HG03342 (cell line): ENCODE data around the gene APPL1.

Experiments
- ATAC-seq: cut with Tn5 transposase; IDR thresholded peaks from one replicate; pipeline ENCODE4 v1.9.1; 2021; ENCODE audit warnings: mild to moderate bottlenecking, moderate library complexity; ENCODE audit not compliant: unreplicated experiment

The APPL1 gene, protein sequence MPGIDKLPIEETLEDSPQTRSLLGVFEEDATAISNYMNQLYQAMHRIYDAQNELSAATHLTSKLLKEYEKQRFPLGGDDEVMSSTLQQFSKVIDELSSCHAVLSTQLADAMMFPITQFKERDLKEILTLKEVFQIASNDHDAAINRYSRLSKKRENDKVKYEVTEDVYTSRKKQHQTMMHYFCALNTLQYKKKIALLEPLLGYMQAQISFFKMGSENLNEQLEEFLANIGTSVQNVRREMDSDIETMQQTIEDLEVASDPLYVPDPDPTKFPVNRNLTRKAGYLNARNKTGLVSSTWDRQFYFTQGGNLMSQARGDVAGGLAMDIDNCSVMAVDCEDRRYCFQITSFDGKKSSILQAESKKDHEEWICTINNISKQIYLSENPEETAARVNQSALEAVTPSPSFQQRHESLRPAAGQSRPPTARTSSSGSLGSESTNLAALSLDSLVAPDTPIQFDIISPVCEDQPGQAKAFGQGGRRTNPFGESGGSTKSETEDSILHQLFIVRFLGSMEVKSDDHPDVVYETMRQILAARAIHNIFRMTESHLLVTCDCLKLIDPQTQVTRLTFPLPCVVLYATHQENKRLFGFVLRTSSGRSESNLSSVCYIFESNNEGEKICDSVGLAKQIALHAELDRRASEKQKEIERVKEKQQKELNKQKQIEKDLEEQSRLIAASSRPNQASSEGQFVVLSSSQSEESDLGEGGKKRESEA

DNA sequence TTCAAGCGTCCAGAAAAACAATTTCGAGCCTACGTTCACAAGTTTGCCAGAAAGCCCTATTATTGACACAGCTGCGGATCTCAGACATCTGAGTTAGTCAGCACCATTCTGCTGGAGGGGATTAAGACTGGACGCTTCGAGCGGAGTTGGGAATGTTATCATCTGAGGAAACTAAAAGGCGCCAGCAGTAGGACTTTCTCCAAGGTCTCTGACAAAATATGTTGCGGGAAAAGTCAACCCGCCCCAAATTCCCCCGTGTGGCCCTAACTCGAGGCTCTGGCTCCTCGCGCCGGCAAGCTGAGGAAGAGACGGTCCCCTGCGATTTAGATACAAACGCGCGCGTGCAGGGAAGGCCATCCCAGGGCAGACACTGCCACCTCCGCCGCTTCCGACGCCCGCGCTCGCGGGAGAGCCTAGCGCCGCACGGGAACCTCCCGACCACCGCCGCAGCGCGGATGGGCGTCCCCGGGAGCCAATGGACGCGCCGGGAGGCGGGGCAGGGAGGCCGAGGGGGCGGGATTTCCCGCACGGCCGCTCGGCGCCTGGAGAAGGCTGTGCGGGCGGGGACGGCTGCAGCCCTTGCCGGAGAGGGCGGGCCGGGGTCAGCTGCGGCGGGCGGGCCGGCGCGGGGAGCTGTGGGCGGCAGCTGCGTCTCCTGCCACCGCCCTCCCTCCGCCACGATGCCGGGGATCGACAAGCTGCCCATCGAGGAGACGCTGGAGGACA is at the start of gene APPL1:
APPL1 (plus strand) TSS at position 526 of the 726 bp plus-strand sequence; CDS start at position 681, 155 bp downstream.
- peak; percentile 92 for ATAC-seq

DNA sequence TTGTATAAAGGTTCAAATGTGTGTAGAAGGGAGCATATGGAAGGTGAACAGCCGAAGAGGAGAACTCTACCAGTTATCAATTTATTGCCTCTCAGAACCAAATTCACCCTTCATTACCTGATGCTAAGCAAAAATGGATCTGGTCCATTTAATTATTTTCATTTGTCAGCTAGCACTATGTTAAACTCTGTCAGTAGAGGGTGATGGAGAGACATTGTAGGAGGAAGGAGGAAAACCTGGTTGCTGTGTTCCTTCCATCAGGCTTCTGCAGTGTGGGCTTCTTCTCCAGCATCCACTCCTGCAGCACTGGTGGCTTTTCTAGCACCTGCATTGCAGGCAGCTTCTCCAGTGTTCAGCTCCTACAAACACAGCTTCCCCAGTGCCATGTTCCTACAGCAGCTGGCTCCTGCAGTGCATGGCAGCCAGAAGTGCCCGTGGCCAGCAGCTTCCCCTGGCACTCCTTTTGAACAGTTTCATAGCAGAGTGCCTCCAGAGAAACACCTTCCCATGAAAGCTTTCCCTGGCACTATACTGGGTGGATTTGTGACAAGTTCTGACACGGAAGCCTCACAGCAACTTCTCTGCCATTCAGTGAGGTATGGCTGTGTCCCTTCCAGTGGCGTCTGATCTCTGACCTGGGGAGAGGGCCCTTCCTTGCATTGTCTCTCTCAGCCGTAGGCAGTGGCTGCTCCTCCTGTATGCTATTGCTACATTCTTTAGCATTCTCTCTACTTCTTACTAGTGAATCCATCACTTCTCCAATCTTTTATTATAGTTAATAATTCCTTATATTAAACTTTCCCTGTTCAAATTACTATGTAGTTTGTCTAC is 47.7 kb upstream of the APPL1 start:
- ATAC-seq, result no peak

DNA sequence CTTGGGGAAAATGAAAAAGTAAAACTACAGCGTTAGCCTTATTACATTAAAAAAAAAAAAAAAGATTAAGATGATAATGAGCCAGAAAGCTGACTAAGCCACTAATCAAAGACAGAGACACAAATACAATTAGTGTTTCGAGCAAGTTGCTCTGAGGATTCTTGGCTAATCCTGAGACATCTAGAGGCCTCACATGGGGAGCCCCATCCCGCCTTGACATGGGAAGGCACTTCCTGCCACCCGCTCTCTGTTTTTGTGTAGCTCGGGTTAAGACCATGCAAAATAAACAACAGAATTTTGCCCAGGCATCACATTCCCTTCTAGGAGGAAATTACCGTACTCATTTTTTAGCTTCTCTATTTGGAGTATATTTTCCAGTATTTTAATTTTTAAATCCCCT is 43.0 kb upstream of the APPL1 start:
- no peak for ATAC-seq

DNA sequence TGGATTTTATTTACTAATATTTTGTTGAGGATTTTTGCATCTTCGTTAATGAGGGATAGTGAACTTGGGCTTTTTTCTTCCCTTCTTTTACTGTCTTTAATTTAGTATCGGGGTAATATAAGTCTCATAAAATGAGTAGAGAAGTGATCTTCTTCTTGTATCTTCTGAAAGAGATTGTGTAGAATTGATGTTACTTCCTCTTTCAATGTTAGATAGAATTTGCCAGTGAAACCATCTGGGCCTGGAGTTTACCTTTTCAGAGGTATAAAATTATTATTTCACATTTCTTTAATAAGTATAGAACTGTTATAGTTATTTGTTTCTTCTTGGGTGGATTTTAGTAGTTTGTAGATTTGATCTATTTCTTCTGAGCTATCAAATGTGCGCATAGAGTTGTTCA is 35.5 kb upstream of the APPL1 start:
- no peak for ATAC-seq

DNA sequence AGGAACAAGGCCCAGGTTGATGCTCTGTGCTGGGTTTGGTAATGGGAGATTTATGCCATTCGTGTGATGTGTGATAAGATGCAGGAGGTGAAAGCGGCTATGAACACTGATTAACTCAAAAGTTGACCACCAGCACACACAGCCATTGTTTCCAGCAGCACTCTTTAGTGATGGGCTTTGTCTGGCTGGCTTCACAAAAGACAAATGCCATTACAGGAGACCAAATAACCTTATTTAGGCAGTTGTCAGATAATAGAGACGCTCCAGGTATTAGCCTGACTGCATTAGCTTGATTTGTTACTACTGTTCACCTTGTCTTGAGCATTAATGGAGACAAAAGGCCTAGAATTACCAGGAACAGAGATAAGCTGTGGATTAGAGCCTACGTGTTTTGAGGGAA is 32.9 kb upstream of the APPL1 start:
- no peak for ATAC-seq

DNA sequence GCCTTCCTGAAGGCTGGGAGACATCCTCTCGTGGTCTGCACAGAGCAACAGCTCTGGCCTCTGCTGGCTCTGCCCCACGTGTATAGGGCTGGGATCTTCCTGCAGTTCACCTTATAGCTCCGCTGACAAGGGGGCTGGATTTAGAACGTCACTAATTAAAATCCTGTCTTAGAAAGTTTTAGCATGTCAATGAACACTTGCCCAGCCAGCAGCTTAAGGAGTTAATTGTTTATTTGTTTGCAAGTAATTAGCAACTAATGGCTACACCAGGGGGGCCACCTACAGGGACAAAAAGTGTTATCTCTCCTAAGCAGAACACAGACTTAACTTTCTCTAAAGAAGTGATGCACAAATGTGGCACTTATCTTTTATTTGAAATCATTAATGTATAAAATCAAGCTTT is 27.6 kb upstream of the APPL1 start, which contains the start of gene HESX1:
HESX1 (minus strand) TSS at position 84 of the 403 bp plus-strand sequence; CDS start at position 24, 60 bp downstream.
- ATAC-seq, result no peak

DNA sequence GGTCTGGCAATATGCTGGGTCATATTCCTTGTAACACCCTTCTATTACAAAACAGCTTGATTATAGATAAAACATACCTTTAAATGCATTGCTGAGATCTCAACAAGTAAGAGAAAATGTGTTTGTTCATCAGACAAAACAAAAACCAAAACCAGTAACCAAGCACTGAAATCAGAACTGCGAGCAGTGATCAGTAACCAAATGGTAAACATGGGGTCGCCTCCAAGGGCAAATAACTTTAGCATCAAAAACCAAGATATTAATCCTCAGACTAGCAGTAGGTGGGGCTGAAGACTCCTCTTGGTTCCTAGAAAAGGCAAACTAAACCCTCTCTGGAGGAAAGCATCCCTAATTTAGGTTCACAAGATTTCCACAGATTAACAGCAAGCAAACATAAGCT is 21.1 kb upstream of the APPL1 start:
- ATAC-seq, result no peak

DNA sequence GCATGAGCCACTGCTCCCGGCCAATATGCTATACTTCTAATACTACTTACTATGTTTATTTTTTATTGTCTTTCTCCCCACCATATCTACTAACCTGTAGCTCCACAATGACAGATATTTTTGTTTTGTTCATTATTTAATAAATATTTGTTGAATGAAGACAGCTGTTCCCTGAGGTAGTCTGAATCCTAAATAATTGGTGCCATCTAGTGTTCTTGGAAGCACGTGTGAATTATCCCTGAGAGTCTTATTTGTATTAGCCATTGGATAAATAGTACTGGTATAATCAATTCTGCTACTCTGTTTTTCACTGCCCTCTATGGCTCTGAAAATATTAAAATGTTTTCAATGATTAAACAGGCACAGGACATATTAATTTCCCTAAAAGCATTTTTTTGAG is 5.6 kb upstream of the APPL1 start:
- no peak for ATAC-seq

DNA sequence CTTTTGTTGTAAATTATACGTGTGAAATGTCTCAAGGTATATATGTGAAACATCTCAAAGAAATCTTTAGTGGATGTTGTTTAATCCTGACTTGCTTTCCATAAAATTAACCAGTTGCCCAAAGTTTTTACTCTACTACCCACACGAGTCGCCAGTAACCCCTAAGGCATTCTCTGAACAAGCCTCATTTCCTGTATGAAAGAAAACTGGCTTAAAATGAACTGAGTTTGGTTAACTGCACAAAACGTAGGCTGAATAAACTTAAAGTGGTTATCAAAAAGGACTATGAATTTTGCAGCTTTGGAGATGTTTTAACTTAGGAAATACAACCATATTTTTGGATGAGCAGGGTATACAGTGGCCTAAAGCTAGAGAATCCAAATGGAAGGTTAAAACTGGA is 2.7 kb upstream of the APPL1 start:
- no peak for ATAC-seq

DNA sequence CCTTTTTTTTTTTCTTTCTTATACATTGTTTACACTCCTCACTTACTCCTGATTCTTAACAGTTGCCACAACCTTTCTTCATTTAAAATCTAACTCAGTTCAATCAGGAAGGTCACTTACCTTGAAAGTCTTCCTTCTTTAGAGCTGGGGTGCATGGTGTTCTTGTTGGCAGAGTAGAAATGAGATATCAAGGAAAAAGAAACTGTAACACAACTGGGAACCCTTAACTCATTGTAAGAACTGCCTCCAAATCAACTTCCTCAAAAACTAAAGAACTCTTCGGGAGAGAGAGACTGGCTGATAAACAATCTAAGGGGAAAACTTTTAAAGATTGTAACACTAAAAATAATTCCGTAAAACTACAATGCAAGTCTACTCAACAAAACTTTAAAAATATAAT is 1.4 kb upstream of the APPL1 start:
- no peak for ATAC-seq

DNA sequence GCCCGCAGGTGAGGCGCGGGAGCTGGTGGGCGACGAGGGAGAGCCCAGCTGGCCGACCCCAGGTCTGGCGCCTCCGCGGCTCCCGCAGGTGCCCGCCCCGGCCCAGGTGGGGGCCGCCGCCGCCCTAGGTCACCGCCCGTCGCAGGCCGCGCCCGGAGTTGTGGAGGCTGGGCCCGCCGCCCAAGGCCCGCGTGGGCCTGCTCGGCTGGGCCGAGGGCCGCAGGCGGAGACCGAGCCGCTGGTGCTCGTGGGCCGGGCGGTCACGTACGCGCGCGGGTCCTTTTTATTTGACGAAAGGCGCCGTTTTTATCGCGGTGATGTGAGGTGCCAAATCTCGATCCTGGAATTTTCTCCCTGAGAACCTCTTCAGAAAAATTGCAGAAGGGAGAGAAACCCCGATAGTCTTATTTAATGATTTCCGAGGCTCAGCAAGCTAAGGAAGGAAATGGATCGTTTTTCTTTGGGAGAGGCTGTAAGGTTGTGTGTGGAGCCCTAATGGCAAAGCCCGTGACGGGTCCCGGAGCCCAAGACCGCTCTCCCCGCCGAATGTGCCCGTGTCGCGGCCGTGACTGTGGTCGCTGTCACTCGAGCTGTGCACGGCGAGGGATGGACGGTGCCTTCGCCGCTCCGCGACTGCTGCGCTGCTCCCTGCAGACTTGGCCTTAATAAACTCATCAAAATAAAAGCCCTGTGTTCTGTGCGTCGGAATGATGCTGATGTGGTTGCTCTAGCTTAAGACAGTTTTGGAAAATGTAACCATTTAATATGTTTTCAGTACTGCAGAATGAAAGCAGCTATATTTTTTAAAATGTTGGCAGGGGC is 612 bp downstream of the APPL1 start:
- peak; percentile 32 for ATAC-seq

DNA sequence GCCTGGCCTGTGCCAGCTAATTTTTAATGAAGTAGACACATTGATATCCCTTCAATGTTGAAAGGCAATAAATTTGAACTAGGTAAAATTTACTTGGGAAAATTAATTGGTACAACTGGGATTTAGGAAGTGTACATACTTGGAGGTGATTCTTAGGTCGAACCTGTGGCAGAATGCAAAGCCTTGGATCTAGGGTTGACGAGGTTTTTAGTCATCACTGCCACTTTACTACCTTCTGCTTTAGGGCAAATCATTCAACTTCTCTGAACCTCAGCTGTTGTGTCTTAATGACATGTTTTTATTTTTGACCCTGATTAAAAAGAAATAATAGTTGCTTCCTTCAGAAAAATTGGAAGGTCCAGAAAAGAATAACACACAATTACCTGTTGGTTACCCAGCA is 2.5 kb downstream of the APPL1 start:
- ATAC-seq, result no peak

DNA sequence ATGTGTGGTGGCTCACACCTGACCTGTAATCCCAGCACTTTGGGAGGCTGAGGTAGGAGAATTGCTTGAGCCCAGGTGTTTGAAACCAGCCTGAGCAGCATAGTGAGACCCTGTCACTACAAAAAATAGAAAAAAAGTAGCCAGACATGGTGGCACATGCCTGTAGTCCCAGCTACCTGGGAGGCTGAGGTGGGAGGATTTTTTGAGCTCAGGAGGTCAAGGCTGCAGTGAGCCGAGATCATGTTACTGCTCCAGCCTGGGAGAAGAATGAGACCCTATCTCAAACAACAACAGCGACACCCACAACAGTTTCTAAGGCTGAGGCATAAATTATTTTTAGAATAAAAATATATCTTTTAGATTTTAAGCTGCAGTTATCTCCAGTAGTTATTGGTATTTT is 6.3 kb downstream of the APPL1 start:
- no peak for ATAC-seq

DNA sequence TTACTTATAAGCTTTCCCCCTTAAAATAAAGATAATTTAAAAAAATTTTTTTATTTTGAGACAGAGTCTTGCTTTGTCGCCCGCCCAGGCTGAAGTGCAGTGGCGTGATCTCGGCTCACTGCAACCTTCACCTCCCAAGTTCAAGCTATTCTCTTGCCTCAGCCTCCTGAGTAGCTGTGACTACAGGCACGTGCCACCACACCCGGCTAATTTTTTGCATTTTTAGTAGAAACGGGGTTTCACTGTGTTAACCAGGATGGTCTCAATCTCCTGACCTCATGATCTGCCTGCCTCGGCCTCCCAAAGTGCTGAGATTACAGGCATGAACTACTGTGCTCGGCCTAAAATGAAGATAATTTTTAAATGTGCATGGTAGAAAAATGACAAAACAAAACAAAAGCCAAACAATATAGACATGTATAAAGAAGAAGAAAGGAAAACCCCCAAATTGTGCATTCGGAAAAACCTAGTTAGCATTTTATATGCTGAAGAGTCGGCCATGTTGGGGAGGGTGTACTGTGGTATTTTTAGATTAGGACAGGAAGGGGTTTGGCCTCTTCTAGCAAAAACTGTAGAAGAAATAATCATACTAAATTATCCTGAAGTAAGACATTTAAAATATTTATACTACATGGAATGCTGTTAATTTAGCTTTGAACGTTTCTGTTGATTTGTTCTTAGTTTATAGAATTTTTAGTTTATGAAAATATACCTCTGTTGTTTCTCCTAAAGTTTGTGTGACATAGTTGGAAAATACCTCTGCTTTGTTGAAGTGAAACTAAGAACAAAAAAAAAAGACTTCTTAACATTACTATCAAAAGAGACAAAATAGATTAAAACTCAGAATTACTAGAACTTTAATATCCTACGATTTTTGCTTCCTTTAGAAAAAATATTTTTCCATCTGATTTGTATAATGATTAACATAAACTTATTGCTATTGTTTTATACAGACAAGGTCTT is 7.4 kb downstream of the APPL1 start:
- peak; percentile 53 for ATAC-seq

DNA sequence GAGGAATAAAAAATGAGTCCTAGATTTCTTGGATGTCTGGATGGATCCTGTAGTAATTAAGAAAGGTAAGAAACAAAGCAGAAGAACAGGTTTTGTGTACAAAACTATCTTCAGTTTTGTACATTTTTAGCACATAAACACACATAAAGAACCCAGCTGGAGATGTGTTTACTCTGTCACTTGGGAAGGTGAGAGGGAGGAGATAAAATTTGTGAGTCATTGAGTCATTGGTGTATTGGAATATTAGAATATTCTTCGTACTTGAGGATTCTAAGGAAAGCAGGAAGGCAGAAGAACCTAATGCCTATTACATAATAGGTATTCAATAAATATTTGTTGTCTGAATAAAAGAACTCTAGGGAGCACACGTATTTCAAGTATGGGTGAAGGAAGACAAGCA is 17.4 kb downstream of the APPL1 start:
- no peak for ATAC-seq

DNA sequence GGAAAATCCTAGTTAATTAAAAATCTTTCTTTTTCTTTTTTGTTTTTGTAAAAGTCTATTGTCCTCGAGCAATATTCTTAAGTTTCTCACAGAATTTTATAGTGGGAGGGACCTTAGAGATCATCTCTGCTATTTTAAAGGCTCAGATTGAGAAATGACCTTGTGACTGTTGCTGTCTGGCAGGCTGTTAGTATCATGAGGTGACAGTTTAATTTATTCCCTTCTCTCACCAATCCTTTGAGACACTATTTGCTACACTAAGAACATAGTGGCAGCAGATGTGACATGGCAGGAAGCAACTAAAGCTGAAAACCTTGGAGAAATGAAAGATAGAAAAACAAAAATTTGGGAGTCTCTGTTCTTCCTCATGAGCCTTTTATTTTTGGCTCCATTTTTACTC is 24.9 kb downstream of the APPL1 start:
- ATAC-seq, result no peak

DNA sequence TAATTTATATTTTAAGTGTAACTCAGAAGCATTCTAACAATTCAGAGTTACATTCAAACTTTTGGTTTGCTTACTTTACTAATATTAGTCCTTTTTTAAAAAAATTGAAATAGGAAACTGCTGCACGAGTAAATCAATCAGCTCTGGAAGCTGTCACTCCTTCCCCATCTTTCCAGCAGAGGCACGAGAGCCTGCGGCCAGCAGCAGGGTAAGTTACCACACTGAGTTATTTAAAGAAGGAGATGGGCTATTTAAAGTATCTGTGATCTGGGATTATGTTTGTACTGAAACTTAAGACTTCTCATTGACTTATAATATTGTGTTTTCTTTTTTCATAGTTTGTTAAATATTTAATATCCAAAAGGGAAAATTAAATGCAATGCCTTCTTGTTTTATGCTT is 29.3 kb downstream of the APPL1 start:
- no peak for ATAC-seq

DNA sequence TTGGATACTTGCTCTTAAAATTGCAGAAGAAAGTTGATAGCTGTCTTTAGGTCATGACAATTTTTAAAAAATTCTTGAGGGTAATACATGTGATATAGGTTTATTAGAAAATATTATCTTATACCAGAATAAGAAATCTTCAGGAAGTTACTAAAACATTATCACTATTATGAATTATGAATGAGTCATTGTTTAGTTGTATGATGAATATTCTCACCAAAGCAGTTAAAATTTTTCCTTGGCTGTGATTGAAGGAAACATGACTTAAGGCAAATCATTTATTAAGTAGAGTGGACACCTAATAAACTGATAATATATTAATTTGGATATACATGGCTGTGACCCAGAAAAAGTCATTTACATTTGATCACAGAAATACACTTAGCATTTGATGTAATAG is 30.1 kb downstream of the APPL1 start:
- ATAC-seq, result no peak

DNA sequence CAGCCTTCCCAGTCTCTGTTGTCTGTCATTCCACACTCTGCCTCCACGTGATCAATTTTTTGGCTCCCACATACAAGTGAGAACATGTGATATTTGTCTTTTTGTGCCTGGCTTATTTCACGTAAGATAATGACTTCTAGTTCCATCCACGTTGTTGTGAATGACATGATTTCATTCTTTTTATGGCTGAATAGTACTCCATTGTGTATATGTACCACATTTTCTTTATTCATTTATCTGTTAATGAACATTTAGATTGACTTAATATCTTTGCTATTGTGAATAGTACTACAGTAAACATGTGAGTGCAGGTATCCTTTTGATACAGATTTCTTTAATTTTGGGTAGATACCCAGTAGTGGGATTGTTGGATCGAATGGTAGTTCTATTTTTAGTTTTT is 33.6 kb downstream of the APPL1 start:
- no peak for ATAC-seq
